ENCODE results near the gene BMAL1. TPM values are rescaled to one million over a fixed set of nuclear protein-coding genes. Genes with fewer than 3 reads are reported as not detected.

BMAL1 gene
- total RNA-seq, 2 donors from 2014 or later: 3.7 to 7.2 TPM

DNA sequence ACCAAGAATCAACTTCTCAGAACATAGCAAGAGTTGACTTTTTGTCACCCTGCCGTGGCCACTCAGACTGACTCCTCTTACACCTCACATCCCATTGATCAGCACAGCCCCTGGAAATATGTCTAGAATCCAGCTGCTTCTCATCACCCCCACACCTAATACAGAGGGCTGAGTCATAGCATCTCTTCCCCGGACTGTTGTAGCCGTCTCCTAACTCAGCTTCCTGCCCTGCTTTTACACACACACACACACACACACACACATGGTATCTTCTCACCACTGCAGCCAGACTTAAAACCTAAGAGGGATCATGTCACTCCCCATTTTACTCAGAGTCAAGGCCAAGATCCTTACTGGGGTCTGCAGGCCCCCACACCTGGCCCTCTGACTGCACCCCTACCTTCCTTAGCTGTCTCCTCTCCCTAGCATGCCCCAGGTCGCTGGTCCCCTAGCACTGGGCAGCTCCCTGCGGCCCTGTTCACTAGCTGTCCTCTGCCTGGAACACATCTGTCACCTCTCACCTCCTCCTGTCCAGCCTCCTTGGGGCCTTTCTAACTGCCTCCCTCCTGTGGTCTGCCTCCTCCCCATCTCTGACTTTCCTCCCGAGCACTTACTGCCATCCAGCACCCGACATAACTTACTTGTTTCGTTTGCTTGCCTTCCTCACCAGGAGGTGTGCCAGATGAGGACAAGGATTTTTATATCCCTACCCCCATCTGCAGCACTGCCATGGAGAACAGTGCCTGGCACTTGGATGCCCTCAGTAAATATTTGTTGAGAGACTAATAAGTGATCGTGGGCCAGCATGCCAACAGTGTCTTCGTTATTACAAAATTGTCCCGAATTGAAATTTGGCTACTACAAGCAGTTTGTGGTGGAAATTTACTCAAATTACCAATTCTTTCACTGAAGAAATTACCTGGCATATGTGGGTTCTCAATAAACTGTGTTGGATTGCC is 61.9 kb downstream of the BMAL1 start:
- H3K27me3 Mint-ChIP-seq (ENCODE audit: insufficient read depth): no peaks in the 10 kb centered on the region
- no peak overlapping the region for H3K4me3 Mint-ChIP-seq
- no peak for TF ChIP-seq CTCF (conservative IDR thresholded peaks at IDR 0.05)
- Histone ChIP-seq H3K9ac (ENCODE audit: extremely low read depth, low read length, poor library complexity, severe bottlenecking) (no peak overlapping the region), H3K36me3 (ENCODE audit: control insufficient read depth, insufficient read depth, low read length) (no peaks in the 10 kb centered on the region), H3K9me3 (ENCODE audit: control insufficient read depth, low read length) (peaks cover 13% of the 10 kb centered on the region), H3K27ac (ENCODE audit: low read depth, low read length) (no peak overlapping the region), H3K4me1 (ENCODE audit: control insufficient read depth, insufficient read depth, low read length) (no peaks in the 10 kb centered on the region), H3K27me3 (ENCODE audit: control insufficient read depth, insufficient read depth, low read length, poor library complexity, severe bottlenecking) (no peaks in the 10 kb centered on the region), H3K4me3 (ENCODE audit: low read length) (no peak overlapping the region)
- H3K36me3 Mint-ChIP-seq (ENCODE audit: low read depth): no peaks in the 10 kb centered on the region
- H3K9me3 Mint-ChIP-seq: peaks cover 14% of the 10 kb centered on the region
- DNase-seq: no peak
- peaks cover 2% of the 10 kb centered on the region for H3K4me1 Mint-ChIP-seq
- no peak overlapping the region for H3K27ac Mint-ChIP-seq
- 86 to 96% methylated on average over 9 to 11 of the region's 11 CpGs for WGBS, 2 experiments (ENCODE audit: insufficient coverage in 1 of 2, insufficient read length in 1 of 2)

DNA sequence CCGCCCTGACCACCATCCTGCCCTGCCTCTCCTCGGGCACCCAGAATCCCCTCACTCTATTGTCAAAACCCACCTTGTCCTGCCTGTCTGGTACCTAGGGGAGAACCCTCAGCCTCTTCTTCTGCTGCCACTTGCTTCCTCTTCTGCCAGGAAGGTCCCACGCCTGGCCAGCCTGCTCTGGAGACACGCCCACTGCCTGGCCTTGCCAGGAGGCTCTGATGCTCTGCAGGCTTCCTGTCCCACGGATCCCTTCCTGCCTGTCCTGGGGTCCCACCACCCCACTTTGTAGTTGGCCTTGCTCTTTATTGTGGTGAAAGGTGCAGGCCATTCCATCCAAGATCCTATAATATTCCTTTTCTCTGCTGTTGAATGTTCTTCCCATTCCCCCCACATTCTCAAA is 63.4 kb downstream of the BMAL1 start:
- Mint-ChIP-seq H3K27ac (no peak overlapping the region), H3K4me1 (peaks cover 8% of the 10 kb centered on the region)
- H3K4me1 ChIP-seq (ENCODE audit: control insufficient read depth, insufficient read depth, low read length): no peaks in the 10 kb centered on the region

GRCh38 chr11:13343067-13343466 is 65.5 kb downstream of the BMAL1 start:
- Mint-ChIP-seq H3K27ac (no peak overlapping the region), H3K4me1 (peaks cover 8% of the 10 kb centered on the region), H3K36me3 (ENCODE audit: low read depth) (no peaks in the 10 kb centered on the region), H3K9me3 (peaks cover 14% of the 10 kb centered on the region), H3K27me3 (ENCODE audit: insufficient read depth) (peaks cover 2% of the 10 kb centered on the region), H3K4me3 (no peak overlapping the region)
- Histone ChIP-seq H3K4me1 (ENCODE audit: control insufficient read depth, insufficient read depth, low read length) (no peaks in the 10 kb centered on the region), H3K9ac (ENCODE audit: extremely low read depth, low read length, poor library complexity, severe bottlenecking) (no peak overlapping the region), H3K4me3 (ENCODE audit: low read length) (no peak overlapping the region), H3K9me3 (ENCODE audit: control insufficient read depth, low read length) (peaks cover 13% of the 10 kb centered on the region), H3K27ac (ENCODE audit: low read depth, low read length) (no peak overlapping the region), H3K27me3 (ENCODE audit: control insufficient read depth, insufficient read depth, low read length, poor library complexity, severe bottlenecking) (no peaks in the 10 kb centered on the region), H3K36me3 (ENCODE audit: control insufficient read depth, insufficient read depth, low read length) (no peaks in the 10 kb centered on the region)
- 87 to 95% methylated on average over 4 of the region's 4 CpGs for WGBS, 2 experiments (ENCODE audit: insufficient coverage in 1 of 2, insufficient read length in 1 of 2)
- DNase-seq: no peak
- no peak for TF ChIP-seq CTCF (conservative IDR thresholded peaks at IDR 0.05)

More for the DNA sequence above, 63.4 kb downstream of the BMAL1 start:
- Histone ChIP-seq H3K4me3 (ENCODE audit: low read length) (no peak overlapping the region), H3K27me3 (ENCODE audit: control insufficient read depth, insufficient read depth, low read length, poor library complexity, severe bottlenecking) (no peaks in the 10 kb centered on the region), H3K9me3 (ENCODE audit: control insufficient read depth, low read length) (peaks cover 13% of the 10 kb centered on the region), H3K36me3 (ENCODE audit: control insufficient read depth, insufficient read depth, low read length) (no peaks in the 10 kb centered on the region), H3K9ac (ENCODE audit: extremely low read depth, low read length, poor library complexity, severe bottlenecking) (no peak overlapping the region), H3K27ac (ENCODE audit: low read depth, low read length) (no peak overlapping the region)
- WGBS, 2 experiments (ENCODE audit: insufficient coverage in 1 of 2, insufficient read length in 1 of 2): 80 to 100% methylated on average over 1 to 5 of the region's 5 CpGs
- Mint-ChIP-seq H3K4me3 (no peak overlapping the region), H3K27me3 (ENCODE audit: insufficient read depth) (peaks cover 2% of the 10 kb centered on the region), H3K36me3 (ENCODE audit: low read depth) (no peaks in the 10 kb centered on the region), H3K9me3 (peaks cover 14% of the 10 kb centered on the region)
- no peak for TF ChIP-seq CTCF (conservative IDR thresholded peaks at IDR 0.05)
- no peak for DNase-seq

All from endodermal cell (in vitro differentiated cells).